Esophagus muscularis mucosa (tissue), 4 donors: ENCODE data around the gene CAP2.

Experiments used
- EP300 ChIP-seq: sonication (generic); formaldehyde crosslinking; IDR thresholded peaks from one replicate; pipeline ENCODE4 v1.6.1; 2017; ENCODE audit warnings: antibody characterized with exemption
- POLR2AphosphoS5 ChIP-seq, 2 donors: sonication (generic); formaldehyde crosslinking; IDR thresholded peaks; one replicate each; pipeline ENCODE4 v1.6.1; 2017; ENCODE audit warnings: antibody characterized with exemption in 2 of 2
- TF ChIP-seq, protein P1 (sequence below), 3 experiments: fragments of 200-600 bp in 2 of 3; fragments of 450-650 bp in 1 of 3; sonication (generic) in 2 of 3; IDR thresholded peaks; one replicate each; pipeline ENCODE4 v1.5.1; 2017 to 2019; ENCODE audit warnings: antibody characterized with exemption in 3 of 3, mild to moderate bottlenecking in 2 of 3, moderate library complexity in 1 of 3

- no peak for TF ChIP-seq POLR2AphosphoS5 (IDR thresholded peaks at IDR 0.05)
- TF ChIP-seq, protein P1, sequence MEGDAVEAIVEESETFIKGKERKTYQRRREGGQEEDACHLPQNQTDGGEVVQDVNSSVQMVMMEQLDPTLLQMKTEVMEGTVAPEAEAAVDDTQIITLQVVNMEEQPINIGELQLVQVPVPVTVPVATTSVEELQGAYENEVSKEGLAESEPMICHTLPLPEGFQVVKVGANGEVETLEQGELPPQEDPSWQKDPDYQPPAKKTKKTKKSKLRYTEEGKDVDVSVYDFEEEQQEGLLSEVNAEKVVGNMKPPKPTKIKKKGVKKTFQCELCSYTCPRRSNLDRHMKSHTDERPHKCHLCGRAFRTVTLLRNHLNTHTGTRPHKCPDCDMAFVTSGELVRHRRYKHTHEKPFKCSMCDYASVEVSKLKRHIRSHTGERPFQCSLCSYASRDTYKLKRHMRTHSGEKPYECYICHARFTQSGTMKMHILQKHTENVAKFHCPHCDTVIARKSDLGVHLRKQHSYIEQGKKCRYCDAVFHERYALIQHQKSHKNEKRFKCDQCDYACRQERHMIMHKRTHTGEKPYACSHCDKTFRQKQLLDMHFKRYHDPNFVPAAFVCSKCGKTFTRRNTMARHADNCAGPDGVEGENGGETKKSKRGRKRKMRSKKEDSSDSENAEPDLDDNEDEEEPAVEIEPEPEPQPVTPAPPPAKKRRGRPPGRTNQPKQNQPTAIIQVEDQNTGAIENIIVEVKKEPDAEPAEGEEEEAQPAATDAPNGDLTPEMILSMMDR (IDR thresholded peaks at IDR 0.05) = no peak
- TF ChIP-seq EP300 = no peak
Measured at GRCh38 chr6:17413313-17413750, 19.9 kb downstream of the CAP2 start.
